ENCODE measurements around the gene BAX. TPM values are rescaled to one million over a fixed set of nuclear protein-coding genes. Genes with fewer than 3 reads are reported as not detected.

The BAX gene
- total and polyA plus RNA-seq, 9 of the 15 experiments (the other 6 are each of a cell fraction or from before 2014, with no cell fraction given) = 3.2 to 95.4 (median 44.5) TPM

DNA sequence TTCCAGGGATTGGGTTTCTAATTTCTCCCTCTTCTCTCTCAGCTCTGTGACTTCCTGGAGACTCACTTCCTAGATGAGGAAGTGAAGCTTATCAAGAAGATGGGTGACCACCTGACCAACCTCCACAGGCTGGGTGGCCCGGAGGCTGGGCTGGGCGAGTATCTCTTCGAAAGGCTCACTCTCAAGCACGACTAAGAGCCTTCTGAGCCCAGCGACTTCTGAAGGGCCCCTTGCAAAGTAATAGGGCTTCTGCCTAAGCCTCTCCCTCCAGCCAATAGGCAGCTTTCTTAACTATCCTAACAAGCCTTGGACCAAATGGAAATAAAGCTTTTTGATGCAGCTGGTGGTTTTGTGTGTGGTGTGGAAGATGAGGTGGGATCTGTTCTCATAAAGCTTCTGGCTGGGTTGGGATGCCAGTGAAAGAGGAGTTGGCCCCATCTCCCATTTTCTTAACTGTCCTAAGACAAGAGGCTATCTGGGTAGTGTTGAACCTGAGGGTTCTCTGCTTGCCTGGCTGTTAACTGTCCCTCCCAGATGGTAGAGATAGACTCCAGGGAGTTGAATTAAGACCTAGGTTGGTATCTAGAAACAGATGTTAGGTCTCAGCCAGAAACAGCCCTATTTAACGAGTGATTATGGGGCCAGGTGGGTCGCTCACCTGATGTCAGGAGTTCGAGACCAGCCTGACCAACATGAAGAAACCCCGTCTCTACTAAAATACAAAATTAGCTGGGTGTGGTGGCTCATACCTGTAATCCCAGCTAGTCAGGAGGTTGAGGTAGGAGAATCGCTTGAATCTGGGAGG lies 12.1 kb downstream of the BAX start (continued):
- TF ChIP-seq NEUROD1 (IDR thresholded peaks at IDR 0.05; ENCODE audit: borderline replicate concordance, low read depth, low read length, partially characterized antibody) = no peak
- TF ChIP-seq CBX3 (IDR thresholded peaks at IDR 0.05; ENCODE audit: borderline replicate concordance in 1 of 2, low read length in 2 of 2) = no peak
- TF ChIP-seq ZNF696 (CRISPR knock-in tag; conservative IDR thresholded peaks at IDR 0.05) = no peak
- TF ChIP-seq NFRKB (IDR thresholded peaks at IDR 0.05; ENCODE audit: low read depth) = no peak
- no peak for TF ChIP-seq ZNF124 (CRISPR knock-in tag; IDR thresholded peaks at IDR 0.05)
- TF ChIP-seq POLR2B (IDR thresholded peaks at IDR 0.05; ENCODE audit: low read depth, partially characterized antibody) = peak; percentile 39
- TF ChIP-seq ETV6 (IDR thresholded peaks at IDR 0.05; ENCODE audit: borderline replicate concordance in 1 of 2, low read depth in 2 of 2, low read length in 1 of 2) = peak in 1 of 2 experiments; percentile 70; a peak in 1 of 4 replicates
- TF ChIP-seq ETV6 (CRISPR knock-in tag; IDR thresholded peaks at IDR 0.05; ENCODE audit: borderline replicate concordance) = no peak
- TF ChIP-seq NUFIP1 (IDR thresholded peaks at IDR 0.05; ENCODE audit: partially characterized antibody) = no peak
- no peak; the same call in 1 of the 2 replicates for TF ChIP-seq SMAD3 (CRISPR knock-in tag; conservative IDR thresholded peaks at IDR 0.05)
- TF ChIP-seq HNRNPUL1 (IDR thresholded peaks at IDR 0.05; ENCODE audit: low read length) = no peak; the same call in 1 of the 2 replicates
- TF ChIP-seq, protein P1, sequence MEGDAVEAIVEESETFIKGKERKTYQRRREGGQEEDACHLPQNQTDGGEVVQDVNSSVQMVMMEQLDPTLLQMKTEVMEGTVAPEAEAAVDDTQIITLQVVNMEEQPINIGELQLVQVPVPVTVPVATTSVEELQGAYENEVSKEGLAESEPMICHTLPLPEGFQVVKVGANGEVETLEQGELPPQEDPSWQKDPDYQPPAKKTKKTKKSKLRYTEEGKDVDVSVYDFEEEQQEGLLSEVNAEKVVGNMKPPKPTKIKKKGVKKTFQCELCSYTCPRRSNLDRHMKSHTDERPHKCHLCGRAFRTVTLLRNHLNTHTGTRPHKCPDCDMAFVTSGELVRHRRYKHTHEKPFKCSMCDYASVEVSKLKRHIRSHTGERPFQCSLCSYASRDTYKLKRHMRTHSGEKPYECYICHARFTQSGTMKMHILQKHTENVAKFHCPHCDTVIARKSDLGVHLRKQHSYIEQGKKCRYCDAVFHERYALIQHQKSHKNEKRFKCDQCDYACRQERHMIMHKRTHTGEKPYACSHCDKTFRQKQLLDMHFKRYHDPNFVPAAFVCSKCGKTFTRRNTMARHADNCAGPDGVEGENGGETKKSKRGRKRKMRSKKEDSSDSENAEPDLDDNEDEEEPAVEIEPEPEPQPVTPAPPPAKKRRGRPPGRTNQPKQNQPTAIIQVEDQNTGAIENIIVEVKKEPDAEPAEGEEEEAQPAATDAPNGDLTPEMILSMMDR (IDR thresholded peaks at IDR 0.05 in 2 of 3, conservative IDR thresholded peaks at IDR 0.05 in 1 of 3; ENCODE audit: insufficient read depth in 2 of 3, low read depth in 1 of 3, low read length in 3 of 3) = no peak
- TF ChIP-seq ZBTB1 (CRISPR knock-in tag; IDR thresholded peaks at IDR 0.05; ENCODE audit: borderline replicate concordance, low read depth) = no peak
- TF ChIP-seq ZNF121 (CRISPR knock-in tag; conservative IDR thresholded peaks at IDR 0.05) = no peak
- 0 out of 2 replicates have a peak, but pooled peaks have one; percentile 2 for TF ChIP-seq ZNF143 (CRISPR knock-in tag; IDR thresholded peaks at IDR 0.05)
- TF ChIP-seq, protein P2, sequence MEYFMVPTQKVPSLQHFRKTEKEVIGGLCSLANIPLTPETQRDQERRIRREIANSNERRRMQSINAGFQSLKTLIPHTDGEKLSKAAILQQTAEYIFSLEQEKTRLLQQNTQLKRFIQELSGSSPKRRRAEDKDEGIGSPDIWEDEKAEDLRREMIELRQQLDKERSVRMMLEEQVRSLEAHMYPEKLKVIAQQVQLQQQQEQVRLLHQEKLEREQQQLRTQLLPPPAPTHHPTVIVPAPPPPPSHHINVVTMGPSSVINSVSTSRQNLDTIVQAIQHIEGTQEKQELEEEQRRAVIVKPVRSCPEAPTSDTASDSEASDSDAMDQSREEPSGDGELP (CRISPR knock-in tag; IDR thresholded peaks at IDR 0.05; ENCODE audit: borderline replicate concordance) = 0 out of 2 replicates have a peak, but pooled peaks have one; percentile 4
- no peak for TF ChIP-seq JUND (IDR thresholded peaks at IDR 0.05; ENCODE audit: borderline replicate concordance, low read depth, low read length)
- TF ChIP-seq JUND (tag; IDR thresholded peaks at IDR 0.05; ENCODE audit: borderline replicate concordance, low read depth, low read length) = no peak
- peak; percentile 76; the same call in 1 of the 2 replicates for TF ChIP-seq CAMTA2 (CRISPR knock-in tag; conservative IDR thresholded peaks at IDR 0.05)
- TF ChIP-seq GTF2A2 (tag; IDR thresholded peaks at IDR 0.05) = no peak
- TF ChIP-seq RAD21 (CRISPR knock-in tag; conservative IDR thresholded peaks at IDR 0.05 in 1 of 2, IDR thresholded peaks at IDR 0.05 in 1 of 2) = no peak
- TF ChIP-seq ARID2 (IDR thresholded peaks at IDR 0.05) = no peak
- TF ChIP-seq, protein P3, sequence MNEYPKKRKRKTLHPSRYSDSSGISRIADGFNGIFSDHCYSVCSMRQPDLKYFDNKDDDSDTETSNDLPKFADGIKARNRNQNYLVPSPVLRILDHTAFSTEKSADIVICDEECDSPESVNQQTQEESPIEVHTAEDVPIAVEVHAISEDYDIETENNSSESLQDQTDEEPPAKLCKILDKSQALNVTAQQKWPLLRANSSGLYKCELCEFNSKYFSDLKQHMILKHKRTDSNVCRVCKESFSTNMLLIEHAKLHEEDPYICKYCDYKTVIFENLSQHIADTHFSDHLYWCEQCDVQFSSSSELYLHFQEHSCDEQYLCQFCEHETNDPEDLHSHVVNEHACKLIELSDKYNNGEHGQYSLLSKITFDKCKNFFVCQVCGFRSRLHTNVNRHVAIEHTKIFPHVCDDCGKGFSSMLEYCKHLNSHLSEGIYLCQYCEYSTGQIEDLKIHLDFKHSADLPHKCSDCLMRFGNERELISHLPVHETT (CRISPR knock-in tag; conservative IDR thresholded peaks at IDR 0.05 in 1 of 2, IDR thresholded peaks at IDR 0.05 in 1 of 2) = no peak
- no peak for TF ChIP-seq HNRNPLL (IDR thresholded peaks at IDR 0.05; ENCODE audit: low read depth, low read length, poor library complexity, severe bottlenecking)
